Muscle layer of colon (tissue), 2 donors: ENCODE data around the gene ESPNL.

Experiments
- H3K27ac ChIP-seq: one replicate; pipeline ENCODE4 v1.7.0; 2013; ENCODE audit warnings: low read depth, mild to moderate bottlenecking, low read length, moderate library complexity
- H3K27me3 ChIP-seq, 2 donors: one replicate each; pipeline ENCODE4 v1.7.0; 2013; ENCODE audit warnings: low read length in 2 of 2, mild to moderate bottlenecking in 2 of 2; ENCODE audit not compliant: insufficient read depth in 2 of 2, control insufficient read depth in 1 of 2
- H3K36me3 ChIP-seq: one replicate; pipeline ENCODE4 v1.7.0; 2013; ENCODE audit warnings: mild to moderate bottlenecking, low read length; ENCODE audit not compliant: insufficient read depth
- H3K4me1 ChIP-seq: one replicate; pipeline ENCODE4 v1.7.0; 2013; ENCODE audit warnings: mild to moderate bottlenecking, low read length; ENCODE audit not compliant: insufficient read depth
- H3K4me3 ChIP-seq, 2 donors: one replicate each; pipeline ENCODE4 v1.7.0; 2013; ENCODE audit warnings: low read length in 2 of 2, low read depth in 1 of 2, mild to moderate bottlenecking in 1 of 2, moderate library complexity in 1 of 2
- H3K9ac ChIP-seq: one replicate; pipeline ENCODE4 v1.7.0; 2013; ENCODE audit warnings: low read length
- H3K9me3 ChIP-seq: one replicate; pipeline ENCODE4 v1.7.0; 2013; ENCODE audit warnings: mild to moderate bottlenecking, low read length
- donor health status: abdominal sarcoma.
- donor health status: Adenocarcinoma of cecum.

The ESPNL gene

GRCh38 chr2:238162846-238163441, 62.8 kb downstream of the ESPNL start:
- Histone ChIP-seq H3K36me3 (peaks cover 6% of the 10 kb centered on the region), H3K9ac (no peak overlapping the region), H3K27ac (no peak overlapping the region), H3K4me3 (no peak overlapping the region), H3K9me3 (no peaks in the 10 kb centered on the region), H3K27me3 (peaks cover 10 to 45% of the 10 kb centered on the region in 2 donors), H3K4me1 (no peaks in the 10 kb centered on the region)

GRCh38 chr2:238163481-238164198, 63.5 kb downstream of the ESPNL start:
- peaks cover 10 to 40% of the 10 kb centered on the region in 2 donors for H3K27me3 ChIP-seq
- H3K9me3 ChIP-seq = no peaks in the 10 kb centered on the region
- no peak overlapping the region for H3K27ac ChIP-seq
- H3K4me1 ChIP-seq = peaks cover 4% of the 10 kb centered on the region
- H3K36me3 ChIP-seq = peaks cover 9% of the 10 kb centered on the region
- no peak overlapping the region for H3K9ac ChIP-seq
- H3K4me3 ChIP-seq = no peak overlapping the region

GRCh38 chr2:238164906-238165287, 64.8 kb downstream of the ESPNL start:
- H3K27me3 ChIP-seq = peaks cover 4 to 32% of the 10 kb centered on the region in 2 donors

GRCh38 chr2:238165288-238165921, 65.3 kb downstream of the ESPNL start:
- peaks cover 0 to 27% of the 10 kb centered on the region in 2 donors for H3K27me3 ChIP-seq
- H3K9ac ChIP-seq = no peak overlapping the region
- peaks cover 22% of the 10 kb centered on the region for H3K4me1 ChIP-seq
- H3K27ac ChIP-seq = no peak overlapping the region
- no peak overlapping the region for H3K4me3 ChIP-seq
- peaks cover 18% of the 10 kb centered on the region for H3K36me3 ChIP-seq
- H3K9me3 ChIP-seq = no peaks in the 10 kb centered on the region

More at GRCh38 chr2:238164906-238165287, 64.8 kb downstream of the ESPNL start:
- H3K9me3 ChIP-seq = no peaks in the 10 kb centered on the region
- no peak overlapping the region for H3K9ac ChIP-seq
- no peak overlapping the region for H3K4me3 ChIP-seq
- peaks cover 14% of the 10 kb centered on the region for H3K36me3 ChIP-seq
- peaks cover 17% of the 10 kb centered on the region for H3K4me1 ChIP-seq
- H3K27ac ChIP-seq = no peak overlapping the region

- peaks cover 0 to 25% of the 10 kb centered on the region in 2 donors for H3K27me3 ChIP-seq
- H3K9ac ChIP-seq = no peak overlapping the region
- H3K4me3 ChIP-seq = no peak overlapping the region
- H3K9me3 ChIP-seq = no peaks in the 10 kb centered on the region
- peaks cover 26% of the 10 kb centered on the region for H3K36me3 ChIP-seq
- H3K4me1 ChIP-seq = peaks cover 26% of the 10 kb centered on the region
- H3K27ac ChIP-seq = no peak overlapping the region
These were observed 66.5 kb downstream of the ESPNL start for GRCh38 chr2:238166391-238167343.

GRCh38 chr2:238167344-238167715, 67.2 kb downstream of the ESPNL start:
- Histone ChIP-seq H3K36me3 (peaks cover 33% of the 10 kb centered on the region), H3K4me1 (peaks cover 26% of the 10 kb centered on the region), H3K9me3 (no peaks in the 10 kb centered on the region), H3K27ac (no peak overlapping the region), H3K9ac (no peak overlapping the region), H3K27me3 (peaks cover 0 to 18% of the 10 kb centered on the region in 2 donors), H3K4me3 (no peak overlapping the region)

GRCh38 chr2:238167761-238168160, 67.6 kb downstream of the ESPNL start:
- H3K36me3 ChIP-seq = peaks cover 37% of the 10 kb centered on the region
- no peak overlapping the region for H3K27ac ChIP-seq
- no peak overlapping the region for H3K9ac ChIP-seq
- H3K4me1 ChIP-seq = peaks cover 26% of the 10 kb centered on the region
- no peaks in the 10 kb centered on the region for H3K9me3 ChIP-seq
- H3K27me3 ChIP-seq = peaks cover 0 to 14% of the 10 kb centered on the region in 2 donors
- no peak overlapping the region for H3K4me3 ChIP-seq

- Histone ChIP-seq H3K4me1 (peaks cover 26% of the 10 kb centered on the region), H3K27me3 (peaks cover 0 to 7% of the 10 kb centered on the region in 2 donors), H3K36me3 (peaks cover 44% of the 10 kb centered on the region), H3K9ac (no peak overlapping the region), H3K4me3 (no peak overlapping the region), H3K9me3 (no peaks in the 10 kb centered on the region), H3K27ac (no peak overlapping the region)
These were observed 68.3 kb downstream of the ESPNL start for GRCh38 chr2:238168196-238169047.

GRCh38 chr2:238169048-238169707, 69.0 kb downstream of the ESPNL start:
- Histone ChIP-seq H3K36me3 (peaks cover 51% of the 10 kb centered on the region), H3K4me1 (peaks cover 26% of the 10 kb centered on the region), H3K9me3 (no peaks in the 10 kb centered on the region), H3K27ac (peak overlapping the region; percentile 7), H3K9ac (no peak overlapping the region), H3K27me3 (peaks cover 0 to 2% of the 10 kb centered on the region in 2 donors), H3K4me3 (no peak overlapping the region)

GRCh38 chr2:238169708-238170251, 69.6 kb downstream of the ESPNL start:
- Histone ChIP-seq H3K36me3 (peaks cover 57% of the 10 kb centered on the region), H3K4me3 (no peak overlapping the region), H3K9me3 (no peaks in the 10 kb centered on the region), H3K27me3 (no peaks in the 10 kb centered on the region), H3K4me1 (peaks cover 26% of the 10 kb centered on the region), H3K27ac (peak overlapping the region; percentile 7), H3K9ac (peak overlapping the region; percentile 5)
